ENCODE measurements around the gene ADAT3. TPM values are rescaled to one million over a fixed set of nuclear protein-coding genes. Genes with fewer than 3 reads are reported as not detected.
"Not testable (repeated sequence)": the region's sequence is repeated elsewhere in the genome, so short reads cannot be mapped to it uniquely, and the experiment has no call there.

The ADAT3 gene
- total and polyA plus RNA-seq, 2 donors (not counting 1 experiment from before 2014, with no cell fraction given), result 0.42 to 1.7 TPM

GRCh38 chr19:1884719-1885334, 20.4 kb upstream of the ADAT3 start:
- peaks cover 4% of the 10 kb centered on the region for H3K36me3 ChIP-seq (ENCODE audit: control insufficient read depth, insufficient read depth, low read length)
- no peak for TF ChIP-seq EZH2 (IDR thresholded peaks at IDR 0.05; ENCODE audit: low read length, missing control alignments)
- TF ChIP-seq CTCF (conservative IDR thresholded peaks at IDR 0.05 in 1 of 2, IDR thresholded peaks at IDR 0.05 in 1 of 2; ENCODE audit: low read depth in 1 of 2, low read length in 2 of 2), result no peak
- H4K20me1 ChIP-seq (ENCODE audit: control insufficient read depth, extremely low read depth, insufficient read depth, low read length), result peaks cover 1% of the 10 kb centered on the region
- peak overlapping the region; percentile 87 for H3K9ac ChIP-seq (ENCODE audit: insufficient read depth, low read length)
- H3K4me1 ChIP-seq (ENCODE audit: control insufficient read depth, extremely low read depth, insufficient read depth, low read length), result peaks cover 7% of the 10 kb centered on the region
- no peak overlapping the region for H2AFZ ChIP-seq (ENCODE audit: low read length)
- no peaks in the 10 kb centered on the region for H3K27me3 ChIP-seq (ENCODE audit: control insufficient read depth, insufficient read depth, low read length)
- DNase-seq (ENCODE audit: low read depth in 2 of 2), result no peak
- H3K4me2 ChIP-seq (ENCODE audit: extremely low read depth, insufficient read depth, low read length), result peak overlapping the region; percentile 98
- peak overlapping the region; percentile 88 for H3K27ac ChIP-seq (ENCODE audit: insufficient read depth, low read length)
- H3K4me3 ChIP-seq (replicated peaks in 1 of 4; ENCODE audit: control extremely low read depth in 1 of 4, insufficient read depth in 1 of 4, low read depth in 3 of 4, low read length in 4 of 4), result peak overlapping the region; percentile 83 to 94 (median 85)
- peaks cover 46% of the 10 kb centered on the region for H3K79me2 ChIP-seq (ENCODE audit: control insufficient read depth, insufficient read depth, low read length)
- no peaks in the 10 kb centered on the region for H3K9me3 ChIP-seq (ENCODE audit: control insufficient read depth, insufficient read depth, low read depth, low read length)

DNA sequence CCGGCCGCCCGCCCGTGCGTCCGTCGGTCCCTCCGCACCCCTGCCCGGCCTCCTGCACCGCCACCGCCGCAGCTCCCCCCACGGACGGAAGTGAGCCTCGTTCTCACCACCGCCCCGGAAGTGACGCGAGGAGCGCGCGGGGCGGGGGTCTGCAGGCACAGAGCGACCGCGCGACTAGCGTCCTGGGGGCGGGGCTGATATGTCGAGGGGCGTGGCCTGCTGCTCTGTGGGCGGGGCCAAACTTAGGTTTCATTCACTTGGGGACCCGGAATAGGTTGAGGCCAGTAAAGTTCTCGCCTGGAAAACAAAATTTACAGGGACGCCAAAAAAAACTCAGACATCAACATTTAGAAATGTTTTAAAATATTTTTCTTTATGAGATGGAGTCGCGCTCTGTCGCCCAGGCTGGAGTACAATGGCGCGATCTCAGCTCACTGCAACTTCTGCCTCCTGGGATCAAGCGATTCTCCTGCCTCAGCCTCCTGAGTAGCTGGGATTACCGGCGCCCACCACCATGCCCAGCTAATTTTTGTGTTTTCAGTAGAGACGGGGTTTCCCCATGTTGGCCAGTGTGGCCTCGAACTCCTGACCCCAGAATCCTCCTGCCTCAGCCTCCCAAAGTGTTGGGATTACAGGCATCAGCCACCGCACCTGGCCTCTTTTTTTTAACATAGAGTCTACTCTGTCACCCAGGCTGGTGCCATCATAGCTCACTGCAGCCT, 19.6 kb upstream of the ADAT3 start, which contains the start of gene ABHD17A:
Gene ABHD17A (minus strand): TSS at position 99 of the 722 bp plus-strand sequence. CDS start 3,930 bp downstream, outside the sequence.
- H2AFZ ChIP-seq (ENCODE audit: low read length); H3K36me3 ChIP-seq (ENCODE audit: control insufficient read depth, insufficient read depth, low read length); H4K20me1 ChIP-seq (ENCODE audit: control insufficient read depth, extremely low read depth, insufficient read depth, low read length); H3K27me3 ChIP-seq (ENCODE audit: control insufficient read depth, insufficient read depth, low read length); H3K9me3 ChIP-seq (ENCODE audit: control insufficient read depth, insufficient read depth, low read depth, low read length); H3K4me1 ChIP-seq (ENCODE audit: control insufficient read depth, extremely low read depth, insufficient read depth, low read length): not testable (repeated sequence)
- DNase-seq (ENCODE audit: low read depth in 2 of 2), result peak; percentile 86 to 91
- H3K27ac ChIP-seq (ENCODE audit: insufficient read depth, low read length), result peak within 1 kb of the TSS; percentile 88
- H3K9ac ChIP-seq (ENCODE audit: insufficient read depth, low read length), result peak within 1 kb of the TSS; percentile 87
- H3K4me3 ChIP-seq (replicated peaks in 1 of 4; ENCODE audit: control extremely low read depth in 1 of 4, insufficient read depth in 1 of 4, low read depth in 3 of 4, low read length in 4 of 4), result peak within 1 kb of the TSS; percentile 83 to 94 (median 85)
- peak within 1 kb of the TSS; percentile 98 for H3K4me2 ChIP-seq (ENCODE audit: extremely low read depth, insufficient read depth, low read length)
- peaks cover 40% of the 10 kb centered on the region for H3K79me2 ChIP-seq (ENCODE audit: control insufficient read depth, insufficient read depth, low read length)

GRCh38 chr19:1886360-1886759, 18.8 kb upstream of the ADAT3 start:
- not testable (repeated sequence) for H3K4me2 ChIP-seq (ENCODE audit: extremely low read depth, insufficient read depth, low read length); H3K27me3 ChIP-seq (ENCODE audit: control insufficient read depth, insufficient read depth, low read length); H3K9ac ChIP-seq (ENCODE audit: insufficient read depth, low read length); H3K4me3 ChIP-seq (replicated peaks in 1 of 4; ENCODE audit: control extremely low read depth in 1 of 4, insufficient read depth in 1 of 4, low read depth in 3 of 4, low read length in 4 of 4); H3K9me3 ChIP-seq (ENCODE audit: control insufficient read depth, insufficient read depth, low read depth, low read length); DNase-seq (ENCODE audit: low read depth in 2 of 2); H3K4me1 ChIP-seq (ENCODE audit: control insufficient read depth, extremely low read depth, insufficient read depth, low read length); H4K20me1 ChIP-seq (ENCODE audit: control insufficient read depth, extremely low read depth, insufficient read depth, low read length); H3K27ac ChIP-seq (ENCODE audit: insufficient read depth, low read length); H3K36me3 ChIP-seq (ENCODE audit: control insufficient read depth, insufficient read depth, low read length); H2AFZ ChIP-seq (ENCODE audit: low read length)
- H3K79me2 ChIP-seq (ENCODE audit: control insufficient read depth, insufficient read depth, low read length), result peaks cover 35% of the 10 kb centered on the region

GRCh38 chr19:1888385-1888784, 16.8 kb upstream of the ADAT3 start:
- Histone ChIP-seq H2AFZ (ENCODE audit: low read length) (no peak overlapping the region), H3K79me2 (ENCODE audit: control insufficient read depth, insufficient read depth, low read length) (peaks cover 17% of the 10 kb centered on the region), H3K4me1 (ENCODE audit: control insufficient read depth, extremely low read depth, insufficient read depth, low read length) (peaks cover 5% of the 10 kb centered on the region), H4K20me1 (ENCODE audit: control insufficient read depth, extremely low read depth, insufficient read depth, low read length) (peaks cover 1% of the 10 kb centered on the region), H3K36me3 (ENCODE audit: control insufficient read depth, insufficient read depth, low read length) (no peaks in the 10 kb centered on the region), H3K4me3 (replicated peaks in 1 of 4; ENCODE audit: control extremely low read depth in 1 of 4, insufficient read depth in 1 of 4, low read depth in 3 of 4, low read length in 4 of 4) (no peak overlapping the region), H3K4me2 (ENCODE audit: extremely low read depth, insufficient read depth, low read length) (no peak overlapping the region), H3K27me3 (ENCODE audit: control insufficient read depth, insufficient read depth, low read length) (no peaks in the 10 kb centered on the region), H3K27ac (ENCODE audit: insufficient read depth, low read length) (no peak overlapping the region), H3K9ac (ENCODE audit: insufficient read depth, low read length) (no peak overlapping the region), H3K9me3 (ENCODE audit: control insufficient read depth, insufficient read depth, low read depth, low read length) (no peaks in the 10 kb centered on the region)
- TF ChIP-seq CTCF (conservative IDR thresholded peaks at IDR 0.05 in 1 of 2, IDR thresholded peaks at IDR 0.05 in 1 of 2; ENCODE audit: low read depth in 1 of 2, low read length in 2 of 2) (no peak), EZH2 (IDR thresholded peaks at IDR 0.05; ENCODE audit: low read length, missing control alignments) (no peak)
- DNase-seq (ENCODE audit: low read depth in 2 of 2), result no peak
